Colon (tissue), 2 donors: ENCODE data around the gene RERG.

Experiments used
- FAIRE-seq: peaks from 2 replicates; lab custom pipeline; 2012; peaks lifted over from hg19 to GRCh38; lab: Jason Lieb, UNC
- donor health status: control.
- donor health status: control.

Gene RERG

DNA sequence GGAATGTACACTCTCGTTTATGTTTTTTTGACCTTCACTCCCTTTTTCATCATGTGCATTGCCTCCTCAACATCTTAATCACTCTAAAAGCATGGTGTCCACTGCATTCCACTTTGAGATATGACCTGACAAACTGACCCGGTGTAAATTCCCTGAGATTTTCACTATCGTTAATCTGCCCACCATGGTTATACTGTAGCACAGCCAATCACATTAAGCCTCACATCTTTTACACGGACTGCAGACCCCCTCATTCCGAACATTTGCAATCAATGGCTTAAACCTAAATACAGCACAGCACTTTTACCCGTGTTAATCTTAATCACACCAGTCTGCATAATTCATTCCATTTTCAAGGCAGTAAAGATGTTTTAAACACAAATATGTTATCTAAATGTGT lies 2.4 kb downstream of the RERG start:
- no peak for FAIRE-seq

DNA sequence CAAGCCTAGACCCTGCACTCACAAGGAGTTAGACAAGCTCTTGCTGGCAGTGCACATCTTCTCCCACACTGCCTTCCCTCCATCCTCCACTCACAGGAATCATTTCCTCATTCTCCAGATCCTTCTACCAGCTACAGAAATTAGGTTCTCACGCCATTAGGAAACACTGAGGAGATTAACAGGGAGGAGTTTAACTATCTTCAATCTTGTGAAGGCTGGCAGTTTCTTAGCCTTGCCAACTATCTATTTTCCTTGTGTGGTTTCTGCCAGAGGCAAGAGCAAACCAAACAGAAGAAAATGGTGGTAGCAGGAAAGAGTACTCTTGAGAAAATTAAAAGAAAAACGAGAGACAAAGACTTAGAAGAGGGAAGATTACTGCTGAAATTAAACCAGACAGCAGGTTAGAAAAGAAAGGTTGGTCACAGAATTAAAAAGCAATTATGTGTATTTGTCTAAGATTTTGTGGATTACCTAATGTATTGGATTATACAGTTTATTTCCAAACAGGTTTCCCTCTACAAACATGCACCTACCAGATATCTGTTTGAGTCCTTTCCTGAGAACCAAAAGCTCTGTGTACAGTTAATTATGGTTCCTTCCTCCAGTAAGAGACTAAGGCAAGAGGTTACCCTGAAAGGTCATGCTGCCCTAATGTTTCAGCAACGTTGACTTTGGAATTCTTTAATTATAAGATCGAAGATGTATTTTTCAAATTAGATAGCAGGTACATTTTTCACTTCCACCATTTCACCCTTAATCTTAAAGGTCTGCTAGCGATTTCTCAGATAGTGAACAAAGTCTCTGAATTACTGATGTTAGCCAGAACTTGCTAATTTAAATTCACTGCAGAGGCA lies 5.0 kb downstream of the RERG start:
- FAIRE-seq = no peak

DNA sequence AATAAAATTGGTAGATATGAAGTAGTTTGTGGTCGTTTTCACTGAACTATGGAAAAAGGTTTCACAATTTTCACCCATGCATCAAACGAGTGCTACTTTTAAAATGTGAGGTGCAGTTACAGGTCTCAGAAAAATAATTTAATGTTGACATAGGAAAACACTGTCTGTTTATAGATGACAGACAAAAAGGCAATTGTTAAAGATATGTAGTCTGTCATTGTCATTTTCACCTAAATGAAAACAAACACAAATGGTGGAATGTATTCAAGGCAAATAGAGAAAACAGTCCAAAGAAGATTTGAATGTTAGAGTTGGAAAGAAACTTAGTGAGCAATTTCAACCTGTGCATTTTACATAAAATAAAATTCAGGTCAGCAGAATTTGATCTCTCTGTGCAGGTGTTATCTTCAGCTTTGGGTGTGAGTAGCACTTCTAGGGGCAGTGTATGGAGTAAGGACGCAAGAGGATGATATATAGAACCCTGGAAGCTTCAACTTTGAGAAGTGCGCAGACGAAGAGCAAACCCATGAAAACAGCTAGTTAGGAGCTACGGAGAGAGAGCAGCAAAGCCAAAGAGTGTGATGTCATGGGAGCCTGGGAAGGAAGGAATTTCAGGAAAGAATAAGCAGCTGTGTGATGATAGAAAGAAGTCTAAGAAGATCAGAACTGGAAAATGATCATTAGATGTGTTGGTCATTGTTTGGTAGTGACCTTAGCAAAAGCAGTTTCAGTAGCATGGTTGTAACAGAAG lies 6.2 kb downstream of the RERG start:
- FAIRE-seq = no peak

DNA sequence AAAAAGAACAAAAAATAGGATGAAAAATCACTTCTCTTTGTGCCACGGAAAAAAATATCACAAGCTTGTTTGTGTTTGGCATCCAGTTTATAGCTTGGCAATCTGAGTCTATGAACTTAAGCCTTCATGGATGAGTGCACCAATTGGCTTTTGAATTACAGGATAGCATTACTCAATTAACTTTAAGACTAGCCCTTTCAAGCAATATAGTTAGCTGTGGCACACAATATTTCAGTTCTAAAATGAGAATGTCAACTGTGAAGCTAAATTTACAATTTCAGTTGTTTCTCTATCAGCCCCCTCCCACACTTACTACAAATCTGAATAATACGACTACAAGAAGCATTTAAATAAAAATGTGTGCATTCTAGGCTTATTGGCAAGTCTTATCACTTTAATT lies 8.3 kb downstream of the RERG start:
- no peak for FAIRE-seq

DNA sequence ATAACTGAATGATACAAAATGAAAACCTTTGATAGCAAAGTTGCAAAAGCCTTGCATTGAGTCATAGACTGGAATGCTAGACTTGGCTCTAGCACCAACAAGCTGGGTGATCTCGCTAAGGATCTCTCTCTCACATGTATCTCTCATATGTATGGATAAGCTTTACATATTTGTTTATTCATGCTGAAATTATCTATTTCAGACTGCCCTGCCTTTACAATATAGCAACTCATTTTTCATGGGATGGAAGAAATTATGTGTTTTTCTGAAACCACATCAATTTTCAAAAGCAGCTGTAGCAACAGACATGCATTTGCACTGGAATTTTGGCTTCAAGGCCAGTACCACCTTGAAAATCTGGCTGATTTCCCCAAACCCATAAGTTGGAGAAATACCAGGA lies 11.4 kb downstream of the RERG start:
- no peak for FAIRE-seq

DNA sequence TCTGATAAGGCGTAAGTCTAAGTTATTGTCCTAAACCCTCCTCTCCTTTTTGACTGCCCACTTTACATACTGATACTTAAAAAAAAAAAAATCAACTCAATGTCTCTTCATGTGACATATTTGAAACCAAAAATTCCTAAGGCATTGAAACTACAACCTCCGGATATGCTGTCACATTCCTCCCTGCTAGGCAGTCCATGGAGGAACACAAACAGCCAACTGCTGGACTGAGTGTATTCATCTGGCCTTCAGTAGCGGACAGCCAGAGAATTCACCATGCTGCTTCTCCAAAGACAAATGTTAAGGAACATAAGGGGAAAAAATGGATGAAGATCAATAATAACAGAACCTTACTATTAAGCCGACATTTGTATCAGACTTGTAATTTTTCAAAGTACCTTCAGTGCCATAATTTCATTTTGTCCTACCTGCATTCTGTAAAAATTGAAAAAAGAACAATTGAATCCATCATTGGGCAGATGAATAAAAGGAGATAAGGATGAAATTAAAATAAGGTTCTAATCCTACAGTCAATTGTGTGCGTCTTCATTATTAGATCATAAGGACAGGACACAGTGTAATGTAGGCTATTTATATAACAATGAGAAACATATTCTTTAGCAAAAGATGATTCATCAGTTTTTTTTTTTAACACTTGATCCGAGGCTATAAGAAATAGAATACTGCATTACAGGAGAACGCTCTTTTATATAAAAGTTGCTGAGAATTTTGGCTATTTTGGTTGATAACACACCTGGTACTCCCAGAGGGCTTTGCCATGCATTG lies 12.2 kb downstream of the RERG start:
- FAIRE-seq = no peak

DNA sequence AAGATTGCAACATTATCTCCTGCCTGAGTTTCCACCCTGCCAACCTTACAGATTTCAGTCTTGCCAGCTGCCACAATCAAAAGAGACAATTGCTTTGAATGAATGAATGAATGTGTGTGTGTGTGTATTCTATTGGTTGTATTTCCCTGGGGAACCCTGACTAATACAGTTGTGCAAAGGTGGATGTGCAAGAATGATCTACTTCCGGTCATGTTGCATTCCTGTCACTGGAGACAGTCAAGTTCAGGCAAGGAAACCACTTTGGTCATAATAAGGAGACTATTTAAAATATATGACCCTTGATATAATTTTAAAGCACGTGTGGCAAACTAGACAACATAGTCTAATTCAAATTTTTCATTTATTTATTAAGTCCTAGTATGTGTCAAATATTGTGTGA lies 13.1 kb downstream of the RERG start:
- no peak for FAIRE-seq

DNA sequence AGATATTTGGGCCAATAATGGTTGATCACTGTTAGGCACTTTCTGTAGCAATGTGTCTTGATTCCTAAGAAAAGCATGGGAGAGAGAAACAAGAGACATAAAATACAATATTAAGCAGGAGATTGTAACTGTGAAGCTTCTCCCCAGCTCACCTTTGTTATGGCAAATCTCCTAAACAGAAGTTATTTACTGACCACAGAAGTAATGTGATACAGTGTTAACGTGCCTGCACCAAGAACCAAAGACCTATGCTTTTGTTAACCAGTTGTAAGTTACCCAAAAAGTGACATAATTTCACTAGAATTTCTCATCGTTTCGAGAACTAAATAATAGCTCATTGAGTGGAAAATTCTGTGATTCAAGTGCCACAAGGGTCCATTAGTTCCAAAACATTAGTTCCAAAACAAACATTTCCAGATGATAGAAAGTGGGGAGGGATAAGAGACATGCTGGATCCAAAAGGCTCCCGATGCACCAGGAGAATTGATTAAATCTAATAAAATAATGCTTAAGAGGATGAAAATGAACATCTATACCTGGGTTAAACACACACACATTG lies 14.3 kb downstream of the RERG start:
- FAIRE-seq = no peak

DNA sequence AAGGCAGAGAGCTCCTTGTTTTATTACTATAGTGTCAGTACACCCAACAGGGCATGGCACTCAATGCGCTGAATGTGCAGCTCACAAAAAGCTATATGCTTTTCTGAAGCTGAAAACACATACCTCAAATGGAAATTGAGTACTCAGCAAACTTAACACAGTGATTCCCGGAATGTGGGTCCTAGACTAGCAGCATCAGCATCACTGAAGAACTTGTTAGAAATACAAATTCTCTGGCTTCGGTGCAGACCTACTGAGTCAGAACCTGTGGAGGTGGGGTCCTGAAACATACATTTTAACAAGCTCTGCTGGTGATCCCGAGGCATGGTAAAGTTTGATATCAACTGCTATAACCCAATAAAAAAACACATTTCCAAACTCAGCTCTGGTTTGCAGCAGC lies 14.9 kb downstream of the RERG start:
- FAIRE-seq = no peak

DNA sequence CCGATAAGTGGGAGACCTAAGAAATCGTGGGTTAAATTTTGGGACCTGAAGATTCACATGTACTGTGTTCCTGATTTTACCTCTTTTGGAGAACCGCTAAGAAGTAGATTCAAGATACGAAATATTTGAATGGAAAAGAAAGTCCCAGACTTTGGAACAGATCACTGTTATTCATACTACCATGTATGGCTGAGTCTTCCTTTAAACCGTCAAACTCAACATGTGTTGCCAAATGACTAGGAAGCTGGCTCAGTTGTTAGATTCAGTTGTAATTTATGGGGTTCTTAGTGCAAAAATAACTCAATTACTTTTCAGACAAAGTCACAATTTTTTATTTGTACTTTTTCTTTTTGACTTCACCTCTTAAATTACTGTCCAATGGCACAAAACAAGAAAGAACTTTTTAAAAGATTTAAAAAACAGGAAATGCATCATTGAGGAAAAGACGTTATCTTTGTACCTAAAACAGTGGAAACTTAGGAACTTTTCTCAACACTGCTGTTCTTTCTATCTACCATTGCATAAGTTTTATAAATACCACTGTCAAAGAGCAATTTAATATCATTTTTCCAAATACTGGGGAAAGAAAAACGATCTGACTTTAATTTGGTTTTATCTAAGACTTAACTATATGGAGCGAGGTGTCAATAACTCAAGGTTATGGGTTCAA lies 15.7 kb downstream of the RERG start:
- no peak for FAIRE-seq

DNA sequence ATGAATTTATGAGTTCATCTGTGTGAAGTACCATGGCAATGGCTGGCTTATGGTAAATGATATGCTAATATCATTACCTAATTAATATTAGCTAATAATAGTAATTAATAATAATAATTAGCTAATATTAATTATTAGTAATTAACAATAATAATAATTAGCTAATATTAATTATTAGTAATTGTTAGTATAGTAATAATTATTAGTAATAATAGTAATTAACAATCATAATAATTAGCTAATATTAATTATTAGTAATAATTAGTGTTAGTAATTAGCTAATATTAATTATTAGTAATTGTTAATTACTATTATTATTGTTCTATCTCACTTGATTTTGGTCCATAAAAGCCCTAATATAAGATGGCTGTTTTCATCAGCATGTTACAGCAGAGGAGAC lies 19.8 kb downstream of the RERG start:
- FAIRE-seq = peak; percentile 97

DNA sequence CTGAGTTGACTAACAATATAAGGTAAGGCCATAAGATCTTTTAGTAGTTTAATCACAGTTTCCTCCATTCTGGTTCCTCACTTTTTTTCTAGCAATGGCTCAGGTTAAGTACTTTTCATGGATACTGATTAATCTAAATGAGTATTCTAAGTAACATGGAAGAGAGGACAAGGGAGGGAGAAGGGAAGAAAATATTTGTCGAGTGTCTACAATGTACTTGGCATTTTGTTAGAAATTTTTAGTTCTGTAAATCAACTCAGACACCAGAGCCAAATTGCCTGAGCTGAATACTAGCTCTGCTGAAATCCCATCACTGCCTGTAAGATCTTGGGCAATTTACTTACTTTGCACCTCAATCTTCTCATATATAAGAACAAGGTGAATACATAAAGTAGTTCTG lies 20.2 kb downstream of the RERG start:
- FAIRE-seq = no peak

DNA sequence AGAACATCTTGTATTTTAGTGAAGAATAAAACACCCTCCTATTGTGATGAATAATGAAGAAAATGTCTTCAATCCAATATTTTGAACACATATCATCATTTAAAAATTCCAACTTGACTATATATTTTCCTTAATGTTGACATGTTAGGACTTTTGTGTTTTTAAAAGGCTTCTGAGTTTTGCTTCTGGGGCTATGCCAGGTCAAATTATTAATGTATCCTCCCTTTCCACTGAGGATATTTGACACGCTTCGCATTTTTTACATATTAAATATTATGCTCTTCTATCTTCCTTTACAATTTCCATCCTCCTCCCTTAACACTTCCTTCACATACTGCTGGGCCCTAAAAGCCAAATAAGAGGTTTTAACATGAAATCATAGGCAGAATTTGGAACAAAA lies 20.6 kb downstream of the RERG start:
- FAIRE-seq = no peak

DNA sequence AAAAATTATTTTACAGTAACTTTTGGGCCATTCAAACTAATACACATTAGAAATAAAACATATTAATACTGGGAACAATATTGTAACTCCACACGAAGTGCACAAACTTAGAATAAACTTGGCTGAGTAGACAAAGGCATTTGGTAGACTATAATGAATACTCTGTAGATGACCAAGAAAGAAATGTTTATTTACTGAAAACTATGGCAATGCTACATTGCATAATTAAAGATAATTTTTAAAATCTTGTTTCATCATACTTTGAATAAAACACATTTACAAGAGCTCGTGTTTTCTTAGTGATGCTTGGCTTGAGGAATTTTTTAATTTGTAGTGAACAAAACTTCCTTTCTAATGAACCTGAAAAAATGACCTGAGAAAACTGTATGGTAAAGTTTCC lies 21.3 kb downstream of the RERG start:
- FAIRE-seq = peak; percentile 18

DNA sequence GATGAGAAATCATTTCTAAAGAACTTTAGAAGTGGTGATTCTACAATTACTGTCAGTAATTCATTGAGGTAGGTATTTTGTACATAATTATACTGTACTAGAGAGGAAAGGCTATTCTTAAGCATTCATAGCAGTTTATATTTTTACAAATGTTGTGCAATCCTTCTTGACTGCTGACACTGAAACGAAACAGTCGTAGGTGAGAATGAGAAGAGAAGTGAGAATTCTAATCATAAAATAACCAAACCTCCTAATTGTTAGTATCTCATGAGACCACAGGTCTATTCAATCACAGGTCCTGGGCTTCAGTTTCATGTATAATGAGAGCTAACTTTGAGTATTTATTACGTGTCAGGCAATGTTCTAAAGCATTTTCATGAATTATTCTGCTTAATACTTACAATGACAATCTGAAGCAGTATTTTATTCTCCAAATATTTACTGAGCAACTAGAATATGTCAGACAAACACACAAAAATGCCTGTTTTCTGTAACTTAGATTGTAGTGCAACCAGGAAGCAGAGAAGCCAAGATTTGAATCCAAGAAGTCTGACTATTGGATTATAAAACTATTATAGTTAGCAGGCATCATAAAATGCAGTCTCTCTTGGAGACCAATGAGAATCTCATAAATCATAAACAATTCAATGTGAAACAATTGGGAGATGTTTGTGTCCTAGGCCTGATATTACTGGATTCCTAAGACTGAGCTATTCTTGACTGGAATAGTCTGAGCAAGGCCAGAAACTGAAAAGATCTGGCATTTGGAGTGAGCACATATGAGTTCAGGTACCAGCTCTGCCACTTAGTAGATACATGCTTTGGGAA lies 24.3 kb downstream of the RERG start:
- no peak for FAIRE-seq

DNA sequence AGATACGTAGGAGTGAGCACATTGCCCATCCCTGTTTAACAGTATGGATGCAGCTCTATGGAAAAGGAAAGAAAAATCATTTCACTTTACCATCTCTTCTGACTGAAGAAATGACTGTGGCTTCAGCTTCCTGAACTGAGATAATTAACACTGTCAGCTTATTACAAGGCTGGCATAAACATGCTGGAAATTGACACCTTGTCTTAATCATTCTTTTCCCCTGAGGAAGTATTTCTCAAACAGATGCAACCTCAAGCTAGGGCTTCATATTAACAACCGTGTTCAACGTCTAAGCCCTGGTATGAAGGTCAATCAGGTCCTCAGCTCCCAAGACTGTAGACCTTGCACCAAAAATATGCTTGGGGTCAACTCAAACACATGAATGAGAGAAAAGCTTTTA lies 25.0 kb downstream of the RERG start:
- FAIRE-seq = no peak

DNA sequence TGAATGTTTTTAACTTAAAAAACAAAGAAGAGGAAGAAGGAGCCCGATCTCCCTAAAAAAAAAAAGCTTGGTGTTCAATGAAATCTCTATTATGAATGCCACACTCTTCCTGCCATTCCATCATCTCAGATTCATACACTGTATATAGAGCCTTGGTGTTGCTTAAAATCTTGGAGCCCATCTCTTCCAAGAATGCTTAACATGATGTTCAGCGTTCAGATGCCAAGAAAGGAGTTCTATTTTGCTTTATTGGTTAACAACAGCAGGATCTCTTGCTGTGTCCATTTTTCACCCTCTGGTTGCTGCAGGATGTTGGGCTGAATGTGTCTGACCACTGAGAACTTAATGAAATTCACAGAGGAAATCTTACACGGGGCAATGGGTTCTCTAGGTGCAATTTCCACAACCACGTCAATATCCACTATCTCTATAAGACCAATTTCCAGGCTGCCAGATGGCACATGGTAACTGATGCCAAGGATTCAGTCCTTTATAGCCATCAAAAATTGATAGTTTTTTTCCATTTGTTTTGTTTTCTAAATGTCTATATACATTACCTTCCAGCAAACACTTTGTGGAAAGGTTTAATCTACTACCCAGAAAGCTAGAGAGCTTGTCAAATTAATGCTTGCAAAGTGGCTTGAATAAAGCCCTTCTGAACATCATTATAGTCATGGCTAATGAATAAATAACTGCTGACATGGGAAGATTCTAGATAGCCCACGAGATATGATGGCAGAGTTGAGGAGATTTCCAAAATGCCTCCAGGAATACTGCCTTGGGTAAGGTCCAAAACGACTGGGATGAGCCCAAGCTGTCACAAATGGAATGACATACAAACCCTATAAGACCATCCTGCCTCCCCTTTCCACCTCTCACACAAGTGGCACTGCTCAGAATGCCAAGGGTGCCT lies 26.5 kb downstream of the RERG start:
- no peak for FAIRE-seq

DNA sequence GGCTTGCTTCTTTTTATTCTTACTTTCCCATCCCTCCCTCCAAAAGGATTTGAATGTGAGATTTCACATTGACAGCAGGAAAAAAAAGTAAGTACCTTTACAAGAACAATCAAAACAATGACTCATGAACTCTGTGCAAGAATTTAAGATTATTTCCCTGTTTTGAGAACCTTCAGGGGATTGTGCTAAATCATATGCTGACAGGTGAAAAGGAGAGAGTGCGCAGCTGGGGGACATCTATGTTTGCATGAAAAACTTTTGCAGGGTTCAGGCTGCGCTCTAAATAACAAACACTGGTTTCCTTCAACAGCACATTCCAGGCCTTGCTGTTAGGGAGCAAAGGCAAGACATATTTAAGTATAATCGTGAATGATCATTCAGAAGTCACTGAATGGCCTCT lies 27.3 kb downstream of the RERG start:
- no peak for FAIRE-seq

DNA sequence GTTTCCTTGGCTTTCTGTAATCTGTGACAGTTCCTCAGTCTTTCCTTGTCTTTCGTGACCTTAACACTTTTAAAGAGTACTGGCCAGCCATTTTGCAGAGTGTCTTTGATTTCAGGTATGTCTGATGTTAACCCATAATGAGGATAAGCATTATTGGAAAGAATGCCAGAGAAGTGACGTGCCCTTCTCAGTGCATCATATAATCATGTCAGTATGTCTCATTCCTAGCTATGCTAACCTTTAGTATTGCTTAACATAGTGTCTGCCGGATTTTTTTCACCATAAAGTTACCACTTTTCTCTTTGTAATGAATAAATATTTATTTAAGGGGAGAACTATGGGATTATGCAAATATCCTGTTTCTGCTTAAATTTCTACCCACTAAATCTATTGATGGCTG lies 28.5 kb downstream of the RERG start:
- no peak for FAIRE-seq

DNA sequence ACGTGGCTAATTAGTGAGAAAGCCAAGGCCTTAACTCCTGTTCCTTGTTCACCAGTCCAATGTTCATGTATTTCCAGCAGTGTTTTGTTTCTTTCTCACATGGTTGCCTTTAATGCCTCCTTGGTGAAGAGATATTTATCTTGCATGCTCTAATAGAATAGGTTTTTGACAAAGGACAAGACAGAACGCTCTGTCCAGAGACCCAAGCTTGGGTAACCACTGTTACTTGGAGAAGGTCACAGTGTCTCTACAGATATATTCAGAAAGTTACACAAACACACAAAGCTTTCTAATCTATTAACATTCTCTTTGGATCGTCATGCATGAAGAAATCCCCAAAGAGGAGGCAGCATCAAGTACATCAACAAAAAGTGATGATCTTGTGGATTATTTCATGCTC lies 33.1 kb downstream of the RERG start:
- FAIRE-seq = no peak
